ENCODE measurements around the gene RYR3. TPM values are rescaled to one million over a fixed set of nuclear protein-coding genes. Genes with fewer than 3 reads are reported as not detected.

The RYR3 gene
- total RNA-seq, 1 donor from 2014 or later, result 0.61 TPM

- Histone ChIP-seq H3K9me3 (no peaks in the 10 kb centered on the region), H3K27ac (no peak overlapping the region), H3K4me1 (no peaks in the 10 kb centered on the region), H3K4me3 (no peak overlapping the region), H3K27me3 (no peaks in the 10 kb centered on the region), H3K36me3 (no peaks in the 10 kb centered on the region)
- TF ChIP-seq CTCF (IDR thresholded peaks at IDR 0.05), result no peak
- ATAC-seq (peak; percentile 17), DNase-seq (no peak)
- intact Hi-C loops (cut with DNase I), result no loop called here
These were observed 63.6 kb downstream of the RYR3 start for GRCh38 chr15:33374226-33374914.

- DNase-seq (no peak), ATAC-seq (no peak)
- Histone ChIP-seq H3K27ac (no peak overlapping the region), H3K4me1 (no peaks in the 10 kb centered on the region), H3K9me3 (no peaks in the 10 kb centered on the region), H3K36me3 (no peaks in the 10 kb centered on the region), H3K27me3 (no peaks in the 10 kb centered on the region), H3K4me3 (no peak overlapping the region)
- intact Hi-C loops (cut with DNase I), result no loop called here
- TF ChIP-seq CTCF (IDR thresholded peaks at IDR 0.05), result no peak
These were observed 64.5 kb downstream of the RYR3 start for GRCh38 chr15:33375236-33375635.

- Histone ChIP-seq H3K27ac (no peak overlapping the region), H3K4me1 (no peaks in the 10 kb centered on the region), H3K4me3 (no peak overlapping the region), H3K27me3 (no peaks in the 10 kb centered on the region), H3K36me3 (no peaks in the 10 kb centered on the region), H3K9me3 (no peaks in the 10 kb centered on the region)
- no peak for TF ChIP-seq CTCF (IDR thresholded peaks at IDR 0.05)
- no peak for ATAC-seq
- DNase-seq, result no peak
- intact Hi-C loops (cut with DNase I), result no loop called here
These were observed 66.4 kb downstream of the RYR3 start for GRCh38 chr15:33377204-33377603.

- H3K9me3 ChIP-seq, result no peaks in the 10 kb centered on the region
These were observed 68.2 kb downstream of the RYR3 start for GRCh38 chr15:33378866-33379480.

GRCh38 chr15:33380406-33380805, 69.6 kb downstream of the RYR3 start:
- H3K4me1 ChIP-seq, result no peaks in the 10 kb centered on the region
- ATAC-seq, result no peak

More at GRCh38 chr15:33378866-33379480, 68.2 kb downstream of the RYR3 start:
- intact Hi-C loops (cut with DNase I), result no loop called here
- Histone ChIP-seq H3K27me3 (no peaks in the 10 kb centered on the region), H3K27ac (no peak overlapping the region), H3K4me3 (no peak overlapping the region), H3K4me1 (no peaks in the 10 kb centered on the region), H3K36me3 (no peaks in the 10 kb centered on the region)
- TF ChIP-seq CTCF (IDR thresholded peaks at IDR 0.05), result no peak
- no peak for DNase-seq
- ATAC-seq, result no peak

More at GRCh38 chr15:33380406-33380805, 69.6 kb downstream of the RYR3 start:
- TF ChIP-seq CTCF (IDR thresholded peaks at IDR 0.05), result no peak
- H3K9me3 ChIP-seq, result no peaks in the 10 kb centered on the region
- no peaks in the 10 kb centered on the region for H3K27me3 ChIP-seq
- no peak for DNase-seq
- intact Hi-C loops (cut with DNase I), result no loop called here
- no peak overlapping the region for H3K4me3 ChIP-seq
- no peak overlapping the region for H3K27ac ChIP-seq
- H3K36me3 ChIP-seq, result no peaks in the 10 kb centered on the region

Measured in upper lobe of right lung (tissue), 1 donor.